CD14-positive monocyte (primary cell): ENCODE measurements around the gene SCRN1. TPM values are rescaled to one million over a fixed set of nuclear protein-coding genes. Genes with fewer than 3 reads are reported as not detected.
A peak's percentile ranks its signal among the peaks of the same experiment; 100 is the strongest.

Experiments used
- DNase-seq, 3 donors: peaks; one replicate each; pipeline ENCODE4 v3.0.0-alpha.2; 2011 to 2022
- H2AFZ ChIP-seq: 2 replicates; pipeline ENCODE4 v1.6.0; 2012; ENCODE audit warnings: mild to moderate bottlenecking, low read depth, low read length, inconsistent platforms; ENCODE audit not compliant: insufficient read depth, poor library complexity, severe bottlenecking
- H3K27ac ChIP-seq, 2 donors: 1 replicate in 1 of 2; 2 replicates in 1 of 2; pipeline ENCODE4 v1.5.1; 2012 to 2013; ENCODE audit warnings: low read length in 2 of 2, control low read depth in 1 of 2, inconsistent platforms in 1 of 2, low read depth in 1 of 2, mild to moderate bottlenecking in 1 of 2
- H3K27me3 ChIP-seq, 2 donors: one replicate each; pipeline versions ENCODE4 v1.6.0 to v1.6.1; 2011 to 2013; ENCODE audit warnings: low read length in 2 of 2; ENCODE audit not compliant: control insufficient read depth in 2 of 2, insufficient read depth in 2 of 2
- H3K36me3 ChIP-seq, 2 donors: replicated peaks in 1 of 2; 1 replicate in 1 of 2; 2 replicates in 1 of 2; pipeline versions ENCODE4 v1.5.1 to v1.6.1; 2012 to 2013; ENCODE audit warnings: low read length in 2 of 2, control low read depth in 1 of 2, inconsistent platforms in 1 of 2, mild to moderate bottlenecking in 1 of 2; ENCODE audit not compliant: insufficient read depth in 2 of 2, control insufficient read depth in 1 of 2
- H3K4me1 ChIP-seq, 2 donors: 1 replicate in 1 of 2; 2 replicates in 1 of 2; pipeline versions ENCODE4 v1.5.1 to v1.6.1; 2012 to 2013; ENCODE audit warnings: low read length in 2 of 2, control low read depth in 1 of 2, inconsistent platforms in 1 of 2, mild to moderate bottlenecking in 1 of 2, moderate library complexity in 1 of 2; ENCODE audit not compliant: insufficient read depth in 2 of 2, control insufficient read depth in 1 of 2
- H3K4me2 ChIP-seq: replicated peaks from 2 replicates; pipeline ENCODE3; 2012; ENCODE audit warnings: low read length, moderate library complexity, mild to moderate bottlenecking; ENCODE audit not compliant: poor library complexity, severe bottlenecking; ENCODE audit errors: extremely low read depth
- H3K4me3 ChIP-seq, 3 experiments: fragments of 200-600 bp in 1 of 3; sonication (generic) in 1 of 3; replicated peaks in 1 of 3; 1 replicate in 2 of 3; 2 replicates in 1 of 3; pipeline ENCODE4 v1.5.1; 2011 to 2013; ENCODE audit warnings: low read length in 3 of 3, mild to moderate bottlenecking in 3 of 3, control low read depth in 2 of 3, low read depth in 2 of 3, inconsistent platforms in 1 of 3, moderate library complexity in 1 of 3
- H3K79me2 ChIP-seq: 2 replicates; pipeline ENCODE4 v1.6.0; 2012; ENCODE audit warnings: mild to moderate bottlenecking, control low read depth, inconsistent platforms, low read length, moderate library complexity; ENCODE audit not compliant: insufficient read depth
- H3K9ac ChIP-seq: 2 replicates; pipeline ENCODE4 v1.6.0; 2017; ENCODE audit warnings: low read length, mild to moderate bottlenecking; ENCODE audit not compliant: insufficient read depth, poor library complexity, severe bottlenecking
- H3K9me3 ChIP-seq, 2 donors: replicated peaks in 1 of 2; 1 replicate in 1 of 2; 2 replicates in 1 of 2; pipeline versions ENCODE4 v1.5.1 to v1.6.1; 2012 to 2013; ENCODE audit warnings: low read length in 2 of 2, control low read depth in 1 of 2; ENCODE audit not compliant: control insufficient read depth in 1 of 2, insufficient read depth in 1 of 2
- H4K20me1 ChIP-seq: 2 replicates; pipeline ENCODE4 v1.6.0; 2012; ENCODE audit warnings: mild to moderate bottlenecking, low read length, control low read depth, moderate library complexity; ENCODE audit not compliant: insufficient read depth
- H3K27ac Mint-ChIP-seq, 7 donors: one replicate each; pipeline ENCODE4 v1.8.0; 2020; ENCODE audit warnings: mild to moderate bottlenecking in 7 of 7, mixed read lengths in 7 of 7, moderate library complexity in 6 of 7, inconsistent platforms in 2 of 7
- H3K27me3 Mint-ChIP-seq, 3 donors: one replicate each; pipeline ENCODE4 v1.8.0; 2021 to 2022; ENCODE audit warnings: low read depth in 3 of 3, mild to moderate bottlenecking in 3 of 3, mixed read lengths in 3 of 3, moderate library complexity in 3 of 3, inconsistent platforms in 1 of 3
- H3K36me3 Mint-ChIP-seq, 2 donors: one replicate each; pipeline ENCODE4 v1.8.0; 2020; ENCODE audit warnings: mixed read lengths in 2 of 2, inconsistent platforms in 1 of 2, mild to moderate bottlenecking in 1 of 2
- H3K4me1 Mint-ChIP-seq: one replicate; pipeline ENCODE4 v1.8.0; 2020; ENCODE audit warnings: mild to moderate bottlenecking, mixed read lengths
- H3K4me3 Mint-ChIP-seq, 2 donors: one replicate each; pipeline ENCODE4 v1.8.0; 2020; ENCODE audit warnings: mild to moderate bottlenecking in 2 of 2, mixed read lengths in 2 of 2, moderate library complexity in 1 of 2
- H3K9me3 Mint-ChIP-seq, 7 donors: one replicate each; pipeline ENCODE4 v1.8.0; 2020 to 2022; ENCODE audit warnings: mixed read lengths in 7 of 7, mild to moderate bottlenecking in 6 of 7, moderate library complexity in 6 of 7, inconsistent platforms in 2 of 7
- WGBS: methylation state at CpG from one replicate; pipeline ENCODE4 v1.1.5; 2013; ENCODE audit warnings: missing lambda C conversion rate; ENCODE audit not compliant: insufficient coverage; 5-methylcytosine and 5-hydroxymethylcytosine counted together
- intact Hi-C, 2 donors: fragments of 100-400 bp; cut with micrococcal nuclease; formaldehyde crosslinking; loops; one replicate each; pipeline versions ENCODE4 v1.15.0 to v1.15.1; 2023
- polyA plus RNA-seq, 3 donors: library from polyadenylated mRNA; depleted of rRNA in 1 of 3; unstranded in 2 of 3; stranded (reverse) in 1 of 3; fragments of 300-500 nt in 2 of 3; fragments of >200 nt in 1 of 3; fragmentation: Illumina TruSeq in 2 of 3; gene quantifications; 1 replicate in 2 of 3; 2 replicates in 1 of 3; pipeline ENCODE4 v1.2.3, GENCODE V29; 2012 to 2021
- TF ChIP-seq, protein P1 (sequence below): fragments of 200-600 bp; IDR thresholded peaks from one replicate; pipeline ENCODE4 v1.8.0; 2022; ENCODE audit warnings: antibody characterized with exemption, mild to moderate bottlenecking

SCRN1 gene
- polyA plus RNA-seq, 3 donors: 8.4 to 12.1 (median 8.6) TPM

DNA sequence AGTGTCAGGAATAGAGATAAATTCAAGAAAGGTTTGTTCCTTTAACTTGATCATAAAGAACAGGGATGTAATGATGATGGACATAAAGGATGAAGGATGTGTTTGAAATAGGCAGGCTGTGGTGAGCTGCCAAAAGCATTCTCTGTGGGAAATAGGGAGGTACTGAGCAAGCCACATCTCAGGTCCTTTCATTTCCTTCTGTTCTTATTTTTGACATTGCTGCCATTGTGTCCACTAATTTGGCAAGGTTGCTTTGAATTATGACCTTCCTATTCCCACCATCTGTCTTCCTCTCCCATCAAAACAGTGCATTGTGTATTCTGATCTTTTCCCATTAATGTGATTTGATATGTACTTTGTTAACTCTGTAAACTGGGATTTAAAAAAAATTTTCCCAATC is 9.4 kb downstream of the SCRN1 start:
- Mint-ChIP-seq H3K27ac (no peak overlapping the region), H3K4me1 (peaks cover 31% of the 10 kb centered on the region)
- H3K4me2 ChIP-seq: no peak overlapping the region

DNA sequence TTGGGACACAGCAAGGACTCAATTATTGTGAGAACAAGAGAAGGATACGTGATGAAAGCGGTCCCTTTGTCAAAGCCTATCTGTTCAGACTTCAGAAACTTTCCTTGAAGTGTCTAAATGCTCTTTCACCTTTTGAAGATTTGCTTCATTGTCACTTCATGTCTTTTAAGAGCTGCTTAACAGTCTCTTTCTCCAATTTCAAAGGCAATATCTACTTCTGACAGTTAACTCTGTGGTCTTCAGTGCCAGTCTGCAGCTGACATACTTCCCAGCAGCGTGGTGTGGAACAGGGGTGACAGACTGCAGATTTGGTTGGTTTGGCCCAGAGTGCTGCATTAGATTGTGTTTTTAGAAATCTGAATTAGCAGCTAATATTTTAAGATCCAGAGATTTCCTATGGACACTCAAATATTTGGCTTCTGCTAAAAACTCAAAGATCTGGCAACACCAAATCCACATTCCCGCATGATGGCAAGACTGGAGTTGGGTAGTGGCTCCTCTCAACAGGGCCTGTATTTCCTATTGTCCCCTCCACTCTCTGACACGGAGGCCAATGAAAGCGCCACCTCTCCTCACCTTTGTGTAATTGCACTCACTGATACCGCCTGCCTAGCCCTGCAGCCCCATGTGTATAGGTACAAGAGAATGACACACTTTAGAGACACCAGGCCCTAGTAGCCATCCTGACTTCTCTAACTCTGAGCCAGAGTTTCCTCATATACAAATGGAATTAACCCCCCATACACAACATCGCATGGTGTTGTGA is 11.5 kb downstream of the SCRN1 start:
- no peak overlapping the region for H2AFZ ChIP-seq
- H3K27ac Mint-ChIP-seq: peak overlapping the region in 2 of 7 donors; percentile 30 to 42
- H3K4me1 Mint-ChIP-seq: peaks cover 36% of the 10 kb centered on the region
- H3K9me3 Mint-ChIP-seq: no peaks in the 10 kb centered on the region
- H3K36me3 ChIP-seq: no peaks in the 10 kb centered on the region
- TF ChIP-seq, protein P1, sequence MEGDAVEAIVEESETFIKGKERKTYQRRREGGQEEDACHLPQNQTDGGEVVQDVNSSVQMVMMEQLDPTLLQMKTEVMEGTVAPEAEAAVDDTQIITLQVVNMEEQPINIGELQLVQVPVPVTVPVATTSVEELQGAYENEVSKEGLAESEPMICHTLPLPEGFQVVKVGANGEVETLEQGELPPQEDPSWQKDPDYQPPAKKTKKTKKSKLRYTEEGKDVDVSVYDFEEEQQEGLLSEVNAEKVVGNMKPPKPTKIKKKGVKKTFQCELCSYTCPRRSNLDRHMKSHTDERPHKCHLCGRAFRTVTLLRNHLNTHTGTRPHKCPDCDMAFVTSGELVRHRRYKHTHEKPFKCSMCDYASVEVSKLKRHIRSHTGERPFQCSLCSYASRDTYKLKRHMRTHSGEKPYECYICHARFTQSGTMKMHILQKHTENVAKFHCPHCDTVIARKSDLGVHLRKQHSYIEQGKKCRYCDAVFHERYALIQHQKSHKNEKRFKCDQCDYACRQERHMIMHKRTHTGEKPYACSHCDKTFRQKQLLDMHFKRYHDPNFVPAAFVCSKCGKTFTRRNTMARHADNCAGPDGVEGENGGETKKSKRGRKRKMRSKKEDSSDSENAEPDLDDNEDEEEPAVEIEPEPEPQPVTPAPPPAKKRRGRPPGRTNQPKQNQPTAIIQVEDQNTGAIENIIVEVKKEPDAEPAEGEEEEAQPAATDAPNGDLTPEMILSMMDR: no peak
- H4K20me1 ChIP-seq: no peaks in the 10 kb centered on the region
- 100% methylated on average over 2 of the region's 8 CpGs for WGBS
- H3K36me3 Mint-ChIP-seq: no peaks in the 10 kb centered on the region
- peaks cover 30% of the 10 kb centered on the region for H3K79me2 ChIP-seq
- H3K9me3 ChIP-seq: no peaks in the 10 kb centered on the region
- no peak overlapping the region for H3K4me3 ChIP-seq
- peaks cover 18 to 34% of the 10 kb centered on the region in 2 donors for H3K4me1 ChIP-seq
- no peak overlapping the region for H3K27ac ChIP-seq
- no peak for DNase-seq
- no peaks in the 10 kb centered on the region for H3K27me3 Mint-ChIP-seq
- no peak overlapping the region for H3K4me3 Mint-ChIP-seq
- intact Hi-C loops: no loop called here
- H3K9ac ChIP-seq: no peak overlapping the region
- no peaks in the 10 kb centered on the region for H3K27me3 ChIP-seq
- no peak overlapping the region for H3K4me2 ChIP-seq

More for the DNA sequence above, 9.4 kb downstream of the SCRN1 start:
- Mint-ChIP-seq H3K36me3 (peaks cover 0 to 2% of the 10 kb centered on the region in 2 donors), H3K9me3 (no peaks in the 10 kb centered on the region), H3K4me3 (no peak overlapping the region), H3K27me3 (no peaks in the 10 kb centered on the region)
- Histone ChIP-seq H3K4me3 (no peak overlapping the region), H3K79me2 (peaks cover 36% of the 10 kb centered on the region), H3K36me3 (no peaks in the 10 kb centered on the region), H4K20me1 (no peaks in the 10 kb centered on the region), H3K27ac (no peak overlapping the region), H2AFZ (no peak overlapping the region), H3K4me1 (peaks cover 22 to 34% of the 10 kb centered on the region in 2 donors), H3K27me3 (no peaks in the 10 kb centered on the region), H3K9ac (no peak overlapping the region), H3K9me3 (no peaks in the 10 kb centered on the region)
- DNase-seq: no peak
- TF ChIP-seq, protein P1: no peak
- intact Hi-C loops: no loop called here
